Right cardiac atrium (tissue), 5 donors: ENCODE data around the gene ATXN2. TPM values are rescaled to one million over a fixed set of nuclear protein-coding genes. Genes with fewer than 3 reads are reported as not detected.

Experiments
- ATAC-seq, 2 donors: fragments of 200-7000 bp; cut with Tn5 transposase; one replicate each; pipeline versions ENCODE4 v1.8.0 to v1.9.1; 2020; ENCODE audit warnings: moderate library complexity in 2 of 2, mild to moderate bottlenecking in 1 of 2
- DNase-seq, 3 donors: peaks; one replicate each; pipeline ENCODE4 v3.0.0-alpha.2; 2020
- H3K27ac ChIP-seq: one replicate; pipeline ENCODE4 v1.5.1; 2013; ENCODE audit warnings: mild to moderate bottlenecking, low read length, control low read depth, moderate library complexity
- H3K27me3 ChIP-seq: one replicate; pipeline ENCODE4 v1.6.1; 2013; ENCODE audit not compliant: control insufficient read depth, insufficient read depth
- H3K4me1 ChIP-seq: one replicate; pipeline ENCODE4 v1.6.1; 2013; ENCODE audit warnings: low read length; ENCODE audit not compliant: control insufficient read depth, insufficient read depth
- H3K4me3 ChIP-seq: one replicate; pipeline ENCODE4 v1.5.1; 2013; ENCODE audit warnings: low read length, control low read depth
- H3K9me3 ChIP-seq: one replicate; pipeline ENCODE4 v1.6.1; 2013; ENCODE audit warnings: low read length; ENCODE audit not compliant: control insufficient read depth
- WGBS: extraction: QIAGEN DNeasy Blood & Tissue Kit; methylation state at CpG from one replicate; pipeline ENCODE4 v1.1.7; 2013; 5-methylcytosine and 5-hydroxymethylcytosine counted together
- intact Hi-C, 4 donors: fragments of 100-400 bp; cut with DNase I; formaldehyde crosslinking; loops; one replicate each; pipeline versions ENCODE4 v1.11.0 to v1.14.0; 2022 to 2023
- polyA plus RNA-seq: library from polyadenylated mRNA; stranded (reverse); fragments of 200-250 nt; gene quantifications from one replicate; pipeline ENCODE4 v1.2.3, GENCODE V29; 2013
- total RNA-seq, 4 donors: library from RNA; stranded (reverse); fragmentation: NEBNext Ultra II Directional; extraction: Animal tissue kit (Norgen Biotek cat#: 25700); gene quantifications; one replicate each; pipeline ENCODE4 v1.2.1, GENCODE V29; 2021
- donor health status: healthy with polysubstance abuse.
- donor health status: DM: no; HTN: yes; CAD: no.
- donor health status: DM: no; HTN: no; CAD: no.
- donor health status: DM: no; HTN: yes; CAD: no; lungs with severe emphysema.
- donor health status: DM: yes; HTN: yes; CAD: no.

ATXN2 gene
- total and polyA plus RNA-seq, 5 donors: 27.4 to 57.2 (median 56.8) TPM

DNA sequence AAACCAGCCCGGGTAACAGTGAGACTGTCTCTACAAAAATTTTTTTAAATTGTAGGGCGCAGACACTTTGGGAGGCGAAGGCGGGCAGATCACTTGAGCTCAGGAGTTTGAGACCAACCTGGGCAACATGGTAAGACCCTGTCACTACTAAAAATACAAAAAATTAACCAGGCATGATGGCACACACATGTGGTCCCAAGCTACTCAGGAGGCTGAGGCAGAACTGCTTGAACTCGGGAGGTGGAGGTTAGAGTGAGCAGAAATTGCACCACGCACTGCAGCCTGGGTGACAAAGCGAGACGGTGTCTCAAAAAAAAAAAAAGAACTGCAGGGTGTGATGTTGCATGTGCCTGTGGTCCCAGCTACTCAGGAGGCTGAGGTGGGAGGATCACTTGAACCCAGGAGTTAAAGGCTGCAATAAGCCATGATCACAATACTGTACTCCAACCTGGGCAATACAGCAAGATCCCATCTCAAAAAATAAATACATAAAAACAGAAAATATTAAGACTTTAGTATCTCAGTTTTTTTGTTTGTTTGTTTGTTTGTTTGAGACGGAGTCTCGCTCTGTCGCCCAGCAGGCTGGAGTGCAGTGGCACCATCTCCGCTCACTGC, 16.9 kb downstream of the ATXN2 start:
- intact Hi-C loops: no loop called here
- Histone ChIP-seq H3K4me3 (no peak overlapping the region), H3K27ac (no peak overlapping the region), H3K27me3 (no peaks in the 10 kb centered on the region), H3K9me3 (no peaks in the 10 kb centered on the region), H3K4me1 (peaks cover 8% of the 10 kb centered on the region)
- ATAC-seq: no peak
- no peak for DNase-seq
- 96% methylated on average over 12 of the region's 12 CpGs for WGBS

DNA sequence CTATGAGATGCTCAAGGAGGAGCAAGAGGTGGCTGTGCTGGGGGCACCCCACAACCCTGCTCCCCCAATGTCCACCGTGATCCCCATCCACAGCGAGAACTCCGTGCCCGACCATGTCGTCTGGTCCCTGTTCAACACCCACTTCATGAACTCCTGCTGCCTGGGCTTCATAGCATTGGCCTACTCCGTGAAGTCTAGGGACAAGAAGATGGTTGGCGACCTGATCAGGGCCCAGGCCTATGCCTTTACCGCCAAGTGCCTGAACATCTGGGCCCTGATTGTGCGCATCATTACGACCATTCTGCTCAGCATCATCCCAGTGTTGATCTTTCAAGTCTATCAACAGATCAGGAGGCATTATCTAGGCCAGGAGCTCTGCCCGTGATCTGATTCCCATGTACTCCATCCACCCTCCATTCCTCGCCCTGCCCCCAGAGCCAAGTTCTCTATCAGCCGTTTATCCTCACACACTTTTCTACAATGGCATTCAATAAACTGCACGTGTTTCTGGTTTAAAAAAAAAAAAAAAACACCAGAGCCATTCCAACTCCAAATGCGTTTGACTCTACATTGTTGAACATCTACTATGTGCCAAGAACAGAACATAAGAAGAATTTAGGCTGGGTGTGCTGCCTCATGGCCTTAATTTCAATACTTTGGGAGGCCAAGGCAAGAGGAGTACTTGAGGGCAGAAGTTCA, 17.5 kb downstream of the ATXN2 start:
- Histone ChIP-seq H3K27ac (no peak overlapping the region), H3K27me3 (no peaks in the 10 kb centered on the region), H3K9me3 (no peaks in the 10 kb centered on the region), H3K4me1 (peaks cover 8% of the 10 kb centered on the region), H3K4me3 (no peak overlapping the region)
- DNase-seq: no peak
- no peak for ATAC-seq
- intact Hi-C loops: no loop called here
- 86% methylated on average over 15 of the region's 15 CpGs for WGBS

DNA sequence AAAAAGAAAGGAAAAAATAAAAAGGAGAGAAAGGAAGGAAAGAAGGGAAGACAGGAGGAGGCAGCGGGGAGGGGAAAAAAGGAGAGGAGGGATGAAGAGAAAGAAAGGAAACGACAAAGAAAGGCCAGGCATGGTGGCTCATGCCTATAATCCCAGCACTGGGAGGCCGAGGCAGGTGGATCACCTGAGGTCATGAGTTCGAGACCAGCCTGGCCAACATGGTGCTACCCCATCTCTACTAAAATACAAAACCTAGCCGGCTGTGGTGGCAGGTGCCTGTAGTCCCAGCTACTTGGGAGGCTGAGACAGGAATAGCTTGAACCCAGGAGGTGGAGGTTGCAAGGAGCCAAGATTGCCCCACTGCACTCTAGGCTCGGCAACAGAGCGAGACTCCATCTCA, 18.4 kb downstream of the ATXN2 start:
- Histone ChIP-seq H3K27ac (no peak overlapping the region), H3K27me3 (no peaks in the 10 kb centered on the region), H3K4me1 (peaks cover 8% of the 10 kb centered on the region), H3K9me3 (no peaks in the 10 kb centered on the region), H3K4me3 (no peak overlapping the region)
- intact Hi-C loops: no loop called here
- ATAC-seq: no peak
- no peak for DNase-seq
- WGBS: 94% methylated on average over 7 of the region's 7 CpGs

DNA sequence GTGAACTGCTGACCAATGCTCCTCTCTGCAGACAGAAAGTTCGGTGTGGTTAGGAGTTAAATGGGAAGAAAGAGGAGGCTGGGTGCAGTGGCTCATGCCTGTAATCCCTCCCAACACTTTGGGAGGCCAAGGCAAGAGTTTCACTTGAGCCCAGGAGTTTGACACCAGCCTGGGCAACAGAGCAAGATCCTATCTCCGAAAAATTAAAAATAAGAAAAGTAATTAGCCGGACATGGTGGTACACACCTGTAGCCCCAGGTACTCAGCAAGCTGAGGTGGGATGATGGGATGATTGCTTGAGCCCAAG, 19.0 kb downstream of the ATXN2 start:
- Histone ChIP-seq H3K27me3 (no peaks in the 10 kb centered on the region), H3K9me3 (no peaks in the 10 kb centered on the region), H3K27ac (no peak overlapping the region), H3K4me3 (no peak overlapping the region), H3K4me1 (peaks cover 4% of the 10 kb centered on the region)
- DNase-seq (no peak), ATAC-seq (no peak)
- WGBS: 95% methylated on average over 3 of the region's 3 CpGs
- intact Hi-C loops: no loop called here

DNA sequence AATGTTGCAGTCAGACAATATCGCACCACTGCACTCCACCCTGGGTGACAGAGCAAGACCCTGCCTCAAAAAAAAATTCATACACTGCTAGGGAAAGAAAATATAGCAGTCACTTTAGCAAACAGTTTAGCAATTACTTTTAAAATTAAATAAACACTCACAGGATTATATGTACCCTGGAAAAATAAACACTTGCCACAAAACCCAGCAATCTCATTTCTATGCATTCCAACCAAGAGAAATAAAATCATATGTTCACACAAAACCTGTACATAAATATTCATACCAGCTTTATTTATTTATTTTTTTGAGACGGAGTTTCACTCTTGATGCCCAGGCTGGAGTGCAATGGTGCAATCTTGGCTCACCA, 20.2 kb downstream of the ATXN2 start:
- ATAC-seq: no peak
- Histone ChIP-seq H3K9me3 (no peaks in the 10 kb centered on the region), H3K27ac (no peak overlapping the region), H3K27me3 (no peaks in the 10 kb centered on the region), H3K4me3 (no peak overlapping the region), H3K4me1 (peaks cover 5% of the 10 kb centered on the region)
- no peak for DNase-seq
- intact Hi-C loops: no loop called here
- 90% methylated on average over 2 of the region's 2 CpGs for WGBS

DNA sequence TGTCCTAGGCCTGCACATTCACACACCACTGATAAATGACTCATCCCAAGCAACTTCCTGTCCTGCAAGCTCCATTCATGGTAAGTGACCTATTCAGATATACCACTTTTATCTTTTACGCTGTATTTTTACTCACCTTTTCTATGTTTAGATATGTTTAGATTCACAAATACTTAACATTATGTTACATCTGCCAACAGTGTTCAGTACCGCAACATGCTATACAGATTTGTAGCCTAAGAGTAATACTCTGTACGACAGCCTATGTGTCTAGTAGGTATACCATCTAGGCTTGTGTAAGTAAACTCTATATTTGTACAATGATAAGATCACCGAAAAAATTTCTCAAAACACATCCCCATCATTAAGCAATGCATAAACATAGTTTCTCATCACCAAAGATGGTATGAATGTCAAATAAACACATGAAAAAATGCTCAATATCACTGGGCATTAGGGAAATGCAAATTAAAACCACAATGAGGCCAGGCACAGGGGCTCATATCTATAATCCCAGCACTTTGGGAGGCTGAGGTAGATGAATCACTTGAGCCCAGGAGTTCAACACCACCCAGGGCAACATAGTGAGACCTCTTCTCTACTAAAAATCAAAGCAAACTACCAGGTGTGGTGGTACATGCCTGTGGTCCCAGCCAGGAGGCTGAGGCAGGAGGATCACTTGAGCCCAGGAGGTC, 20.7 kb downstream of the ATXN2 start:
- H3K27ac ChIP-seq: no peak overlapping the region
- no peaks in the 10 kb centered on the region for H3K9me3 ChIP-seq
- ATAC-seq (peak in 1 of 2 donors; percentile 52), DNase-seq (no peak)
- intact Hi-C loops: no loop called here
- H3K4me3 ChIP-seq: no peak overlapping the region
- no peaks in the 10 kb centered on the region for H3K27me3 ChIP-seq
- H3K4me1 ChIP-seq: peaks cover 5% of the 10 kb centered on the region
- 77% methylated on average over 4 of the region's 4 CpGs for WGBS

DNA sequence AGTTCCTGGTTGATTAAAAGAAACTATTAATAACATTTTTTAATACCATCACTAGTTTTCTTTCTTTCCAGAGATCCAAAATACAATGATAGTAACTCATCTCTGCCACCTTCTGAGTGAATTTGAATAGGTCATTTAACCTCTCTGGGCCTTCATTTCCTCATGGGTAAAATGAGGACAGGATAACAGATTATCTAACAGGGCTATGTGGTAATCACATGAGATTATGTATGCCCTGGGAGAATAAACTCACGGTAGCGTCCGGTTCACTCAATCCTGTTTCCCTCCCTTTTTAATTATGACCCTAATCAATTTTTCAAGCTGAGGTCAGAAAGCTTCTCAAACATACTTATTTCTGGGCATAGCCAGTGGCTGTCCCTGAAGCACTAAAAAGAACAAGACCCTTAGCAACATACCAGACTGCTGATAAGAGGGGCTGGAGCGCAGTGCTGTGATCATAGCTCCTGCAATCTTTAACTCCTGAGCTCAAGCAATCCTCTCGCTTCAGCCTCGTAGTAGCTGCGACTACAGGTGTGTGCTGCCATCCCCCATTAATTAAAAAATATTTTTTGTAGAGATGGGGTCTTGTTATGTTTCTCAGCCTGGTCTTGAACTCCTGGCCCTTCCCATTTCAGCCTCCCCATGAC, 24.2 kb downstream of the ATXN2 start:
- ATAC-seq: peak; percentile 28 to 51
- intact Hi-C loops: no loop called here
- no peak overlapping the region for H3K27ac ChIP-seq
- H3K4me1 ChIP-seq: peaks cover 6% of the 10 kb centered on the region
- DNase-seq: no peak
- WGBS: 35% methylated on average over 7 of the region's 7 CpGs
- H3K4me3 ChIP-seq: no peak overlapping the region
- no peaks in the 10 kb centered on the region for H3K9me3 ChIP-seq
- H3K27me3 ChIP-seq: no peaks in the 10 kb centered on the region

DNA sequence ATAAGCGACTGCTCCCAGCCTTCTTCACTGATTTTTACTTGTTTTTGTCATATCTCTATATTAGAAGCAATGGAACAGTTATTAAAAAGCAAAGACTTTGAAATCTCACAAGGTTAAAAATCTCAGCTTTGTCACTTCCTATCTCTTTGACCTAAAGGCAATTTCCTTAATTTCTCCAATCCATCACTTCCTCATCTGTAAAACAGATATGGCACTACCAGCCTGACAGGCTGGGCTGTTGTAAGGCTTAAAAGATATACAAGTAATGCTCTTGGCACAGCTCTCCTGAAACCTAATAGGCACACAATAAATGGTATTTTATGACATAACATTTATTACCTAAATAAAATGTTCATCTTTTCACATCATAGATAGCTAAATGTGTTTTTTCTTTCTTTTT, 25.6 kb downstream of the ATXN2 start:
- intact Hi-C loops: no loop called here
- no peak for ATAC-seq

DNA sequence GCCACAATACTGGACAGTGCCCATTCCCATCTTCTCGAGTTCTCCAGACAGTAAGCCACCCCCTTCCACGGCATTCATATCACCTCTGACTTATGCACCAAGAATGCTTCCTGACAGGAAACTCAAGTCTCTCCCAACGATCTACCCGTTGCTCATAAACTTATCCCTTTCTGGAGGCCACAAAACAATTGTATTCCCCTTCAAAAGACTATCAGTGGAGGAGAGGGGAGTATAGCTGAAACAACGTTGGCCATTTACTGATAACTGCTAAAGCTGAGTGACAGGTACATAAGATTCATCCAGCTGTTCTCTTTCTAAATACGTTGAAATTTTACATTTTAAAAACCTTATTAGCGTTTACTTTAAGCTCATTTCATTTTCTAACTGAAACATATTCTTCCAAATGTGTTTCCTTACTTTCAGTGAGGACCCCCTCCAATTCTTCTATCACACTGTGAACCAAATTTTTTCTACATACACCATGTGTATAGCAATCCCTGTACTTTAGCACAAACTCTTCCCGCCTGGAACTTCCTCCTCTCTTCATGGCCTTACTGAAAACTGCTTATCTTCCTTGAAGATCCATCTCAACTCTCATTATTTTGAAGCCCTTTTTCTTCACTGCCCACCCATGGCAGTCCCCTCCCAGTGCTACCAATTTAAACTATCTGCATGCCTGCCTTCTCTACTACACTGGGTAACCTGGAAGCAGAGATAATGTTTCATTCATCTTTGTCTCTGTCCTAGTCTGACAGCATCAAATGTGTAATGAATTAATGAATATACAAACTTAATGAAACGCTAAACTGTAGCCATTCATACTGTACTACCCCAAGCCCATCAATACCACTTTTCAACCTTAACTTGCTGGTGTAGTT, 28.8 kb downstream of the ATXN2 start:
- ATAC-seq (peak; percentile 66 to 81), DNase-seq (no peak)
- Histone ChIP-seq H3K9me3 (no peaks in the 10 kb centered on the region), H3K4me3 (no peak overlapping the region), H3K27me3 (no peaks in the 10 kb centered on the region), H3K27ac (no peak overlapping the region), H3K4me1 (peaks cover 12% of the 10 kb centered on the region)
- intact Hi-C loops: no loop called here
- WGBS: 39% methylated on average over 9 of the region's 9 CpGs

More for the DNA sequence above, 25.6 kb downstream of the ATXN2 start:
- no peaks in the 10 kb centered on the region for H3K9me3 ChIP-seq
- no peak for DNase-seq
- no peak overlapping the region for H3K27ac ChIP-seq
- H3K4me3 ChIP-seq: no peak overlapping the region
- WGBS: 92% methylated on average over 1 of the region's 1 CpG
- peaks cover 12% of the 10 kb centered on the region for H3K4me1 ChIP-seq
- no peaks in the 10 kb centered on the region for H3K27me3 ChIP-seq

DNA sequence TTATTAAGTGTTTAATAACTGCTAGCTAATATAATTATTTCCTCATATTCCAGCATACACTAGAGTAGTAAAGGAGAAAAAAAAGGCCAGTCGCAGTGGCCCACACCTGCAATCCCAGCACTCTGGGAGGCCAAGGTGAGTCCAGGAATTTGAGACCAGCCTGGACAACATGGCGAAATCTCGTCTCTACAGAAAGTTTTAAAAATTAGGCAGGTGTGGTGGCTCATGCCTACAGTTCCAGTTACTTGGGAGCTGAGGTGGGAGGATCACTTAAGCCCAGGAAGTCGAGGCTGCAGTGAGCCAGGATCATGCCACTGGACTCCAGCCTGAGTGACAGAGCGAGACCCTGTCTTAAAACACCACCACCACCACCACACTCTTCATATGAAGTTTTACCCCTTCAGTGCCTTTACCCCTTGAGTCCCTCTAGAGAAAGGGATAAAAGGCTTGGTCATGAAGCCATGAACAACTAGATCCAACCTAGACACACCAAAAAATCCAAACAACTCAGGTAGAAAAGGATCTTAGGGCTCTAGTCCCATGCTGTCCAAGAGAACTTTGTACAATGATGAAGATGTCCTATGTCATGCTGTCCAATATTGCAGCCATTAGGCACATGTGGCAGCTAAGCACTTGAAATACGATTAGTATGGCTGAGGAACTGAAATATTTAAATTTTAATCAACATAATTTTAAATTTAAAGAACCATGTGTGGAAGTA, 29.6 kb downstream of the ATXN2 start:
- intact Hi-C loops: no loop called here
- 88% methylated on average over 6 of the region's 6 CpGs for WGBS

More for the DNA sequence above, 29.6 kb downstream of the ATXN2 start:
- no peak overlapping the region for H3K27ac ChIP-seq
- ATAC-seq: peak in 1 of 2 donors; percentile 9
- DNase-seq: no peak
- H3K4me3 ChIP-seq: no peak overlapping the region
- no peaks in the 10 kb centered on the region for H3K27me3 ChIP-seq
- peaks cover 12% of the 10 kb centered on the region for H3K4me1 ChIP-seq
- H3K9me3 ChIP-seq: no peaks in the 10 kb centered on the region
